Mesothelial cell of epicardium (in vitro differentiated cells): ENCODE data around the gene TBC1D2. TPM values are rescaled to one million over a fixed set of nuclear protein-coding genes. Genes with fewer than 3 reads are reported as not detected.
A peak's percentile ranks its signal among the peaks of the same experiment; 100 is the strongest.

Source experiments
- DNase-seq, 2 experiments: peaks; one replicate each; pipeline ENCODE4 v3.0.0; 2021; ENCODE audit warnings: low spot score in 2 of 2; ENCODE audit not compliant: unreplicated experiment in 2 of 2
- H3K27ac Mint-ChIP-seq: 2 replicates; pipeline ENCODE4 v1.8.0; 2021; ENCODE audit warnings: mixed read lengths
- H3K27me3 Mint-ChIP-seq: 2 replicates; pipeline ENCODE4 v1.8.0; 2021; ENCODE audit warnings: low read depth, mixed read lengths
- H3K36me3 Mint-ChIP-seq: 2 replicates; pipeline ENCODE4 v1.8.0; 2021; ENCODE audit warnings: mixed read lengths
- H3K4me1 Mint-ChIP-seq: 2 replicates; pipeline ENCODE4 v1.8.0; 2021; ENCODE audit warnings: mixed read lengths
- H3K4me3 Mint-ChIP-seq: 2 replicates; pipeline ENCODE4 v1.8.0; 2021; ENCODE audit warnings: mild to moderate bottlenecking, moderate library complexity, mixed read lengths
- H3K9me3 Mint-ChIP-seq: 2 replicates; pipeline ENCODE4 v1.8.0; 2021; ENCODE audit warnings: mixed read lengths
- CTCF ChIP-seq: fragments of 200-600 bp; sonication (generic); IDR thresholded peaks from one replicate; pipeline ENCODE4 v1.5.0; 2021; ENCODE audit warnings: antibody characterized with exemption; ENCODE audit not compliant: unreplicated experiment
- total RNA-seq: library from RNA; stranded (reverse); gene quantifications from 3 replicates; pipeline ENCODE4 v1.2.1, GENCODE V29; 2021

TBC1D2 gene
- total RNA-seq, 1 donor from 2014 or later = 7.0 TPM

- no peaks in the 10 kb centered on the region for H3K27me3 Mint-ChIP-seq
- no peak overlapping the region for H3K27ac Mint-ChIP-seq
- DNase-seq = no peak
- peaks cover 3% of the 10 kb centered on the region for H3K4me1 Mint-ChIP-seq
- H3K9me3 Mint-ChIP-seq = no peaks in the 10 kb centered on the region
- no peaks in the 10 kb centered on the region for H3K36me3 Mint-ChIP-seq
- H3K4me3 Mint-ChIP-seq = no peak overlapping the region
- TF ChIP-seq CTCF = no peak
Observed at GRCh38 chr9:98189412-98189811, 66.0 kb downstream of the TBC1D2 start.

GRCh38 chr9:98187926-98188325, 67.5 kb downstream of the TBC1D2 start:
- Mint-ChIP-seq H3K4me3 (no peak overlapping the region), H3K4me1 (no peaks in the 10 kb centered on the region), H3K36me3 (no peaks in the 10 kb centered on the region), H3K9me3 (no peaks in the 10 kb centered on the region), H3K27me3 (no peaks in the 10 kb centered on the region), H3K27ac (peak overlapping the region; percentile 12)
- no peak for TF ChIP-seq CTCF
- no peak for DNase-seq

- no peak for DNase-seq
Observed at GRCh38 chr9:98186236-98186635, 69.2 kb downstream of the TBC1D2 start.

GRCh38 chr9:98185611-98186171, 69.8 kb downstream of the TBC1D2 start:
- TF ChIP-seq CTCF = no peak
- H3K36me3 Mint-ChIP-seq = no peaks in the 10 kb centered on the region
- H3K4me1 Mint-ChIP-seq = no peaks in the 10 kb centered on the region
- no peak overlapping the region for H3K27ac Mint-ChIP-seq
- no peak for DNase-seq
- no peak overlapping the region for H3K4me3 Mint-ChIP-seq
- H3K27me3 Mint-ChIP-seq = no peaks in the 10 kb centered on the region
- H3K9me3 Mint-ChIP-seq = no peaks in the 10 kb centered on the region

More at GRCh38 chr9:98186236-98186635, 69.2 kb downstream of the TBC1D2 start:
- Mint-ChIP-seq H3K36me3 (no peaks in the 10 kb centered on the region), H3K9me3 (no peaks in the 10 kb centered on the region), H3K27ac (no peak overlapping the region), H3K4me1 (no peaks in the 10 kb centered on the region), H3K4me3 (no peak overlapping the region), H3K27me3 (no peaks in the 10 kb centered on the region)
- TF ChIP-seq CTCF = no peak

GRCh38 chr9:98185021-98185567, 70.4 kb downstream of the TBC1D2 start:
- no peaks in the 10 kb centered on the region for H3K9me3 Mint-ChIP-seq
- DNase-seq = no peak
- no peaks in the 10 kb centered on the region for H3K27me3 Mint-ChIP-seq
- no peak overlapping the region for H3K4me3 Mint-ChIP-seq
- H3K4me1 Mint-ChIP-seq = no peaks in the 10 kb centered on the region
- no peaks in the 10 kb centered on the region for H3K36me3 Mint-ChIP-seq
- TF ChIP-seq CTCF = no peak
- no peak overlapping the region for H3K27ac Mint-ChIP-seq
